ENCODE measurements around the gene NADSYN1. TPM values are rescaled to one million over a fixed set of nuclear protein-coding genes. Genes with fewer than 3 reads are reported as not detected.

Gene NADSYN1
- total and polyA plus RNA-seq, 2 donors (not counting 1 experiment from before 2014, with no cell fraction given), result 22.0 to 81.7 TPM

DNA sequence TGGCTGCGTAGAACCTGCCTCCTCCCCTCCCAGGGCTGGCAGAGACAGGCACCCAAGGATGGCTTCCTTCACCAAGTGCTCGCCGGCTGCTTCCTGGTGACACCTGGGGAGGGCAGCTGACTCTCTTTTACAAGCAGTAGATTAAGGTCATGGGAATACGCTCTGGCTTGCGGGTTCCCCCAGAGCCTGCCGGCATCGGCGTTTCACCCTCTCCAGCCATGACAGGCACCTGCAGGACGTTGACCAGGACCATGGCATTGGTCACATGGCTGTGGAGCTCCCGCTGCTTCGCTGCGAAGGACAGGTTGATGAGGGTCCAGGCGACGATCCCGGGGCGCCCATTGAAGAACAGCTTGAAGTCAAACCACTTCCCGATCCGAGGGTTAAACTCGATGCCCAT is 14.4 kb upstream of the NADSYN1 start:
- no peak for DNase-seq (ENCODE audit: low read depth in 2 of 2)
- H2AFZ ChIP-seq (ENCODE audit: low read length), result no peak overlapping the region
- H3K4me1 ChIP-seq (ENCODE audit: control insufficient read depth, extremely low read depth, insufficient read depth, low read length), result no peaks in the 10 kb centered on the region
- no peaks in the 10 kb centered on the region for H3K27me3 ChIP-seq (ENCODE audit: control insufficient read depth, insufficient read depth, low read length)
- no peak overlapping the region for H3K9ac ChIP-seq (ENCODE audit: insufficient read depth, low read length)
- no peak for TF ChIP-seq EZH2 (IDR thresholded peaks at IDR 0.05; ENCODE audit: low read length, missing control alignments)
- no peak for TF ChIP-seq CTCF (conservative IDR thresholded peaks at IDR 0.05 in 1 of 2, IDR thresholded peaks at IDR 0.05 in 1 of 2; ENCODE audit: low read depth in 1 of 2, low read length in 2 of 2)
- H3K4me2 ChIP-seq (ENCODE audit: extremely low read depth, insufficient read depth, low read length), result no peak overlapping the region
- H3K79me2 ChIP-seq (ENCODE audit: control insufficient read depth, insufficient read depth, low read length), result no peaks in the 10 kb centered on the region
- H4K20me1 ChIP-seq (ENCODE audit: control insufficient read depth, extremely low read depth, insufficient read depth, low read length), result no peaks in the 10 kb centered on the region
- no peak overlapping the region for H3K4me3 ChIP-seq (replicated peaks in 1 of 4; ENCODE audit: control extremely low read depth in 1 of 4, insufficient read depth in 1 of 4, low read depth in 3 of 4, low read length in 4 of 4)
- H3K9me3 ChIP-seq (ENCODE audit: control insufficient read depth, insufficient read depth, low read depth, low read length), result no peaks in the 10 kb centered on the region
- H3K27ac ChIP-seq (ENCODE audit: insufficient read depth, low read length), result no peak overlapping the region
- peaks cover 26% of the 10 kb centered on the region for H3K36me3 ChIP-seq (ENCODE audit: control insufficient read depth, insufficient read depth, low read length)

DNA sequence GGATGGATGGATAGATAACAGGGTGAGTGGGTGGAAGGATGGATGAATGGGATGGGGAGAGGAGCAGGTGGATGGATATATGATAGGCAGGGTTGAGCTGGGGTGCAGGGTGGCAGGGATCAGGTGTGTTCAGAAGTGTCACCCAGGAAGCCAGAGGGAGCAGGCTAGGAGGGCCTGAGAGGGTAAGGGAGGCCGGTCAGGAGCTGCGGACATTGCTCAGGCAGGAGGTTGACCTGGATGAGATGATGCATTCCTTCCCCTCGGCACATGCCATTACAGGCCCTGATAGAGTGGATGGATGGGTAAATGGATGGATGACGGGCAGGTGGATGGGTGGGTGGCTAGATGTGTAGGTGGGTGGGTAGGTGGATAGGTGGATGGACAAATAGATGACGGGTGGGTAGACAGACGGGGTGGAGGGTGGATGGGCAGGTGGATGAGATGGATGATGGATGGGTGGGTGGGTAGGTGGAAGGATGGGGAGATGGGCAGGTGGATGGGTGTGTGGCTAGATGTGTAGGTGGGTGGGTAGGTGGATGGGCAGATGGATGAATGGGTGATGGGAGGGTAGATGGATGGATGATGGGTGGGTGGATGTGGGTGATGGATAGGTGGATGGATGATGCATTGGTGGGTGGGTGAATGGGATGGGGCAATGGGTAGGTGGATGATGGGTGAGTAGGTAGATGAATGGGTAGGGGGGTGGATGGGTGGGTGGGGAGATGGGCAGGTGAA is 12.8 kb upstream of the NADSYN1 start:
- no peak overlapping the region for H2AFZ ChIP-seq (ENCODE audit: low read length)
- no peaks in the 10 kb centered on the region for H3K4me1 ChIP-seq (ENCODE audit: control insufficient read depth, extremely low read depth, insufficient read depth, low read length)
- H3K4me3 ChIP-seq (replicated peaks in 1 of 4; ENCODE audit: control extremely low read depth in 1 of 4, insufficient read depth in 1 of 4, low read depth in 3 of 4, low read length in 4 of 4), result no peak overlapping the region
- no peaks in the 10 kb centered on the region for H3K9me3 ChIP-seq (ENCODE audit: control insufficient read depth, insufficient read depth, low read depth, low read length)
- no peak overlapping the region for H3K4me2 ChIP-seq (ENCODE audit: extremely low read depth, insufficient read depth, low read length)
- no peak for TF ChIP-seq CTCF (conservative IDR thresholded peaks at IDR 0.05 in 1 of 2, IDR thresholded peaks at IDR 0.05 in 1 of 2; ENCODE audit: low read depth in 1 of 2, low read length in 2 of 2)
- no peak for TF ChIP-seq EZH2 (IDR thresholded peaks at IDR 0.05; ENCODE audit: low read length, missing control alignments)
- no peaks in the 10 kb centered on the region for H3K27me3 ChIP-seq (ENCODE audit: control insufficient read depth, insufficient read depth, low read length)
- no peak overlapping the region for H3K27ac ChIP-seq (ENCODE audit: insufficient read depth, low read length)
- no peak for DNase-seq (ENCODE audit: low read depth in 2 of 2)
- H3K36me3 ChIP-seq (ENCODE audit: control insufficient read depth, insufficient read depth, low read length), result peaks cover 30% of the 10 kb centered on the region
- no peaks in the 10 kb centered on the region for H3K79me2 ChIP-seq (ENCODE audit: control insufficient read depth, insufficient read depth, low read length)
- H4K20me1 ChIP-seq (ENCODE audit: control insufficient read depth, extremely low read depth, insufficient read depth, low read length), result no peaks in the 10 kb centered on the region
- no peak overlapping the region for H3K9ac ChIP-seq (ENCODE audit: insufficient read depth, low read length)

DNA sequence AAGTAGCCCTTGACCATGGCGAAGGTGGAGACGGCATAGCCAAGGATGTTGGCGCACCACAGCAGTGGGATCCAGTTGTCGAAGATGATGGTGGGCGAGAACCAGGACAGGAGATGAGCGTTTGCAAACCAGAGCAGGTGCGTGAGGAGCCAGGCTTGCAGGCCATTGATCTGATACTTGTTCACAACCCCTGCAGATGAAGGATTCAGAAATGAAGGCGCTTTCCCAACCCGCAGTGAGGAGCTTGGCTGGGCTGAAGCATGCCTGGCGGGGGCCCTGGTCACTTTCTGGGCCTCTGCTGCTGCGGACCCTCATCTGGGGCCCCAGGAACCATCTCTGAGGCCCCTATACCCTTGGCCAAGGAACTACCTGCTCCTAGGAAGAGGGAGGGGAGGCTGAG is 11.8 kb upstream of the NADSYN1 start:
- Histone ChIP-seq H3K36me3 (ENCODE audit: control insufficient read depth, insufficient read depth, low read length) (peaks cover 29% of the 10 kb centered on the region), H3K9me3 (ENCODE audit: control insufficient read depth, insufficient read depth, low read depth, low read length) (no peaks in the 10 kb centered on the region), H4K20me1 (ENCODE audit: control insufficient read depth, extremely low read depth, insufficient read depth, low read length) (no peaks in the 10 kb centered on the region), H3K4me3 (replicated peaks in 1 of 4; ENCODE audit: control extremely low read depth in 1 of 4, insufficient read depth in 1 of 4, low read depth in 3 of 4, low read length in 4 of 4) (no peak overlapping the region), H3K4me1 (ENCODE audit: control insufficient read depth, extremely low read depth, insufficient read depth, low read length) (no peaks in the 10 kb centered on the region), H3K27ac (ENCODE audit: insufficient read depth, low read length) (no peak overlapping the region), H2AFZ (ENCODE audit: low read length) (no peak overlapping the region), H3K4me2 (ENCODE audit: extremely low read depth, insufficient read depth, low read length) (no peak overlapping the region), H3K79me2 (ENCODE audit: control insufficient read depth, insufficient read depth, low read length) (no peaks in the 10 kb centered on the region), H3K27me3 (ENCODE audit: control insufficient read depth, insufficient read depth, low read length) (no peaks in the 10 kb centered on the region), H3K9ac (ENCODE audit: insufficient read depth, low read length) (no peak overlapping the region)
- DNase-seq (ENCODE audit: low read depth in 2 of 2), result no peak
- no peak for TF ChIP-seq CTCF (conservative IDR thresholded peaks at IDR 0.05 in 1 of 2, IDR thresholded peaks at IDR 0.05 in 1 of 2; ENCODE audit: low read depth in 1 of 2, low read length in 2 of 2)
- TF ChIP-seq EZH2 (IDR thresholded peaks at IDR 0.05; ENCODE audit: low read length, missing control alignments), result no peak

Measured in fibroblast of lung (primary cell).